OCI-LY7 (cell line): ENCODE data around the gene EMD. TPM values are rescaled to one million over a fixed set of nuclear protein-coding genes. Genes with fewer than 3 reads are reported as not detected.

Experiments
- BruUV-seq: library from RNA; stranded (reverse); fragments of 400-500 nt; replicated peaks from 2 replicates; lab custom pipeline; 2021; lab: Mats Ljungman, UMichigan
- CTCF ChIA-PET: fragments of 300-600 bp; sonication (Branson Sonifier 250); formaldehyde crosslinking; loops from one replicate; lab custom pipeline; 2022; ENCODE audit warnings: antibody characterized with exemption; ENCODE audit not compliant: unreplicated experiment; lab: Charles Lee
- POLR2A ChIA-PET: fragments of 300-600 bp; sonication (Branson Sonifier 250); formaldehyde crosslinking; loops from one replicate; lab custom pipeline; 2022; ENCODE audit warnings: antibody characterized with exemption; lab: Charles Lee
- DNase-seq: peaks from one replicate; pipeline ENCODE4 v3.0.0-alpha.2; 2015; ENCODE audit warnings: low spot score
- H2AFZ ChIP-seq: fragments of 200-600 bp; sonication (generic), shearing (Covaris generic); 2 replicates; pipeline ENCODE4 v1.6.1; 2014; ENCODE audit warnings: mild to moderate bottlenecking, antibody characterized with exemption, low read length, moderate library complexity
- H3K27ac ChIP-seq: fragments of 200-600 bp; sonication (generic); 2 replicates; pipeline ENCODE4 v1.5.1; 2014; ENCODE audit warnings: mixed run types, low read depth, mild to moderate bottlenecking, moderate library complexity, low read length, inconsistent platforms; ENCODE audit not compliant: poor library complexity, severe bottlenecking
- H3K36me3 ChIP-seq: fragments of 200-600 bp; sonication (generic); 2 replicates; pipeline ENCODE4 v1.6.1; 2014; ENCODE audit warnings: mild to moderate bottlenecking, antibody characterized with exemption, low read length, moderate library complexity, mixed read lengths; ENCODE audit not compliant: insufficient read depth
- H3K4me1 ChIP-seq: fragments of 200-600 bp; sonication (generic); 2 replicates; pipeline ENCODE4 v1.5.1; 2014; ENCODE audit warnings: mild to moderate bottlenecking, low read length; ENCODE audit not compliant: insufficient read depth, poor library complexity, severe bottlenecking
- H3K4me2 ChIP-seq: fragments of 200-600 bp; sonication (generic); 2 replicates; pipeline ENCODE4 v1.6.1; 2014; ENCODE audit warnings: mild to moderate bottlenecking, low read length
- H3K4me3 ChIP-seq: fragments of 200-600 bp; sonication (generic); 2 replicates; pipeline ENCODE4 v1.5.1; 2014; ENCODE audit warnings: mild to moderate bottlenecking, low read depth, low read length; ENCODE audit not compliant: poor library complexity, severe bottlenecking
- H3K79me2 ChIP-seq: fragments of 200-600 bp; sonication (generic); 2 replicates; pipeline ENCODE4 v1.6.1; 2016; ENCODE audit warnings: low read depth, mild to moderate bottlenecking, low read length, moderate library complexity, mixed read lengths; ENCODE audit not compliant: insufficient read depth
- H3K9me2 ChIP-seq: fragments of 200-600 bp; sonication (generic); 2 replicates; pipeline ENCODE4 v1.6.1; 2016; ENCODE audit warnings: mild to moderate bottlenecking, low read length, mixed read lengths; ENCODE audit not compliant: insufficient read depth
- H3K9me3 ChIP-seq: fragments of 200-600 bp; sonication (generic); 2 replicates; pipeline ENCODE4 v1.6.1; 2014; ENCODE audit warnings: mild to moderate bottlenecking, mixed run types, low read length, mixed read lengths
- H4K20me1 ChIP-seq: fragments of 200-600 bp; sonication (generic); 2 replicates; pipeline ENCODE4 v1.6.1; 2014; ENCODE audit warnings: mild to moderate bottlenecking, antibody characterized with exemption, low read length, moderate library complexity, mixed read lengths; ENCODE audit not compliant: insufficient read depth
- EZH2phosphoT487 ChIP-seq: fragments of 200-600 bp; sonication (generic); IDR thresholded peaks from 2 replicates; pipeline ENCODE4 v1.6.1; 2018; ENCODE audit warnings: low read depth, borderline replicate concordance, mild to moderate bottlenecking, mixed run types, antibody characterized with exemption, low read length, moderate library complexity, mixed read lengths
- intact Hi-C: fragments of 100-400 bp; cut with micrococcal nuclease; formaldehyde crosslinking; loops from one replicate; pipeline ENCODE4 v1.10.0; 2022; ENCODE audit not compliant: unreplicated experiment
- total RNA-seq, 2 experiments: library from RNA; depleted of rRNA in 1 of 2; stranded (reverse); fragments of >200 nt in 1 of 2; shearing (Covaris generic) in 1 of 2; gene quantifications; 2 replicates each; pipeline ENCODE4 v1.2.3, GENCODE V29; 2014 to 2022
- TF ChIP-seq, protein P1 (sequence below): fragments of 200-600 bp; sonication (generic); conservative IDR thresholded peaks from 2 replicates; pipeline ENCODE4 v1.5.1; 2014; ENCODE audit warnings: mild to moderate bottlenecking, antibody characterized with exemption, low read length, moderate library complexity, mixed read lengths

Gene EMD
- total RNA-seq, 2 experiments from 2014 or later: 35.4 to 64.6 TPM

DNA sequence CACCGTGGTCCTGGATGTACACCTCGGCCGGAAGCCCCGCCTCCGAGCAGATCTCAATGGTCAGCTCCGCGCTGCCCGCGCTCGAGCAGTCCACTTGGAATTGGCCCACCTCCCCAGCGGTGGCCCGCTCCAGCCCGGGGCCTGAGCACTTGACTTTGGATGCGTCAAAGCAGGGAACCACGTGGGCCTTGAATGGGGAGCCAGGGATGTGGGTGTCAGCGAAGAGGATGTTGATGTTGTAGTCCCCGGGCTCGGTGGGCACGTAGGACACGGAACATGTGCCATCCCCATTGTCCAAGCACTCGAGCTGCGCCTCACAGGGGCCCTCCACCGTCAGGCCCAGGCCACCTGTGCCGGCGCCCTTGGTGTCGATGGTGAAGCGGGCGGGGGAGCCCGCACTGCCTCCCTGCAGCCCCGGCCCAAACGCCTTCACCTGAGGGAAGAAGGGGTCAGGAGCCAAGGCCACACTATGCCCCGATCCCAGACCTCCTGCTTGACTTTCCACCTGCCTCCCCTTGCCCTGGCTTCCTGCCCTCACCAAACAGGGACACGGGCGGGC is 18.9 kb upstream of the EMD start:
- H3K9me2 ChIP-seq: no peaks in the 10 kb centered on the region
- H3K36me3 ChIP-seq: peaks cover 51% of the 10 kb centered on the region
- H3K27ac ChIP-seq: no peak overlapping the region
- H3K4me1 ChIP-seq: no peaks in the 10 kb centered on the region
- ChIA-PET CTCF (no interaction called here), POLR2A (no interaction called here)
- H2AFZ ChIP-seq: no peak overlapping the region
- TF ChIP-seq, protein P1, sequence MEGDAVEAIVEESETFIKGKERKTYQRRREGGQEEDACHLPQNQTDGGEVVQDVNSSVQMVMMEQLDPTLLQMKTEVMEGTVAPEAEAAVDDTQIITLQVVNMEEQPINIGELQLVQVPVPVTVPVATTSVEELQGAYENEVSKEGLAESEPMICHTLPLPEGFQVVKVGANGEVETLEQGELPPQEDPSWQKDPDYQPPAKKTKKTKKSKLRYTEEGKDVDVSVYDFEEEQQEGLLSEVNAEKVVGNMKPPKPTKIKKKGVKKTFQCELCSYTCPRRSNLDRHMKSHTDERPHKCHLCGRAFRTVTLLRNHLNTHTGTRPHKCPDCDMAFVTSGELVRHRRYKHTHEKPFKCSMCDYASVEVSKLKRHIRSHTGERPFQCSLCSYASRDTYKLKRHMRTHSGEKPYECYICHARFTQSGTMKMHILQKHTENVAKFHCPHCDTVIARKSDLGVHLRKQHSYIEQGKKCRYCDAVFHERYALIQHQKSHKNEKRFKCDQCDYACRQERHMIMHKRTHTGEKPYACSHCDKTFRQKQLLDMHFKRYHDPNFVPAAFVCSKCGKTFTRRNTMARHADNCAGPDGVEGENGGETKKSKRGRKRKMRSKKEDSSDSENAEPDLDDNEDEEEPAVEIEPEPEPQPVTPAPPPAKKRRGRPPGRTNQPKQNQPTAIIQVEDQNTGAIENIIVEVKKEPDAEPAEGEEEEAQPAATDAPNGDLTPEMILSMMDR: no peak
- TF ChIP-seq EZH2phosphoT487: no peak
- H3K79me2 ChIP-seq: no peaks in the 10 kb centered on the region
- intact Hi-C loops: no loop called here
- no peak overlapping the region for H3K4me2 ChIP-seq
- no peaks in the 10 kb centered on the region for H3K9me3 ChIP-seq
- H3K4me3 ChIP-seq: no peak overlapping the region
- H4K20me1 ChIP-seq: no peaks in the 10 kb centered on the region
- DNase-seq: no peak
- BruUV-seq: no TSS peak

DNA sequence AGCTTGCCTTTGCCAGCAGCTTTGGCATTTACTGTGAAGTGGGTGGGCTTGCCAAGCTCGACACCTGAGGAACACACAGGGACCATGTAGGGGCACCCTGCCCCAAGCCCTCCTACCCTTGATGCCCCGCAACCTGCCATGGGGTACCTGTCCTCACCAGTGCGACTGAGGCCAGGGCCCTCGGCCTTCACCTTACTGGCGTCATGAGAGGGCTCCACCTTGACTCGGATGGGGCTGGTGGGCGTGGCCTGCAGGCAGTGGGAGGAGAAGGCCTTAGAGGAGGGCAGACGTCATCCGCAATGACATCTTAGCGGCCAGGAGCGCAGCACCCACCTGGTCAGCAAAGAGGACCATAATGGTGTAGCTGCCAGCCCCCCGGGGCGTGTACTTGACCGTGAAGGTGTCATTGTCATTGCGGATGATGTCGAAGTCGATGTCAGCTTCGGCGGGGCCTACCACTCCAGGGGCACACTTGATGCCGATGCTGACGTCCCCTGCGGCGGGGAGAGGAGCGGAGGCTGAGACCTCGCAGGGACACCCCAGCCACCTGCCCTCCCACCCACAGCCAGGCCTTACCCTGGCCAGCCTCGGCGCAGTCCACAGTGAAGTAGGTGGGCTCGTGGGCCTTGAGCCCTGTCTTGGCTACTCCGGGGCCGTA is 16.9 kb upstream of the EMD start:
- TF ChIP-seq, protein P1: no peak
- TF ChIP-seq EZH2phosphoT487: no peak
- no peak overlapping the region for H3K4me3 ChIP-seq
- no peak overlapping the region for H3K4me2 ChIP-seq
- H3K79me2 ChIP-seq: no peaks in the 10 kb centered on the region
- intact Hi-C loops: no loop called here
- DNase-seq: no peak
- H3K9me2 ChIP-seq: no peaks in the 10 kb centered on the region
- H2AFZ ChIP-seq: no peak overlapping the region
- peaks cover 56% of the 10 kb centered on the region for H3K36me3 ChIP-seq
- H3K27ac ChIP-seq: no peak overlapping the region
- CTCF ChIA-PET: no interaction called here
- no peaks in the 10 kb centered on the region for H4K20me1 ChIP-seq
- no peaks in the 10 kb centered on the region for H3K4me1 ChIP-seq
- no peaks in the 10 kb centered on the region for H3K9me3 ChIP-seq
- POLR2A ChIA-PET: no interaction called here
- BruUV-seq: no TSS peak
